HepG2 (cell line): Measurements from ENCODE around the gene GNG4. TPM values are rescaled to one million over a fixed set of nuclear protein-coding genes. Genes with fewer than 3 reads are reported as not detected.
A peak's percentile ranks its signal among the peaks of the same experiment; 100 is the strongest.

ENCODE experiments used
- BHLHE40 ChIP-seq: IDR thresholded peaks from 2 replicates; pipeline ENCODE4 v1.6.1; 2011; ENCODE audit warnings: low read length, improper control_type of control experiment
- CREB1 ChIP-seq, 2 experiments: fragments of 450-650 bp in 1 of 2; IDR thresholded peaks; 2 replicates each; pipeline ENCODE4 v1.6.1; 2016 to 2017; ENCODE audit warnings: control low read depth in 1 of 2, mild to moderate bottlenecking in 1 of 2, missing compliant biosample characterization in 1 of 2, missing genetic modification characterization in 1 of 2
- IRF9 ChIP-seq: sonication (generic); formaldehyde crosslinking; IDR thresholded peaks from 2 replicates; pipeline ENCODE4 v1.8.0; 2022; ENCODE audit warnings: missing genetic modification reagents, mild to moderate bottlenecking, borderline replicate concordance
- KMT2A ChIP-seq: sonication (generic); formaldehyde crosslinking; IDR thresholded peaks from 2 replicates; pipeline ENCODE4 v1.4.0; 2020; ENCODE audit warnings: missing genetic modification reagents
- MAX ChIP-seq: IDR thresholded peaks from 2 replicates; pipeline ENCODE4 v1.6.1; 2012; ENCODE audit warnings: inconsistent platforms
- MNT ChIP-seq: fragments of 450-650 bp; IDR thresholded peaks from 2 replicates; pipeline ENCODE4 v1.6.1; 2016
- NFAT5 ChIP-seq: sonication (generic); formaldehyde crosslinking; IDR thresholded peaks from 2 replicates; pipeline ENCODE4 v1.4.0; 2020; ENCODE audit warnings: missing genetic modification reagents
- NFIC ChIP-seq: IDR thresholded peaks from 2 replicates; pipeline ENCODE4 v1.6.1; 2012; ENCODE audit warnings: mild to moderate bottlenecking, low read length, inconsistent platforms
- ONECUT2 ChIP-seq: sonication (generic); formaldehyde crosslinking; IDR thresholded peaks from 2 replicates; pipeline ENCODE4 v1.4.0; 2020; ENCODE audit warnings: missing genetic modification reagents
- PATZ1 ChIP-seq: sonication (generic); formaldehyde crosslinking; IDR thresholded peaks from 2 replicates; pipeline ENCODE4 v1.4.0; 2020; ENCODE audit warnings: missing genetic modification reagents
- RARG ChIP-seq: sonication (generic); formaldehyde crosslinking; IDR thresholded peaks from 2 replicates; pipeline ENCODE4 v1.4.0; 2020; ENCODE audit warnings: low read depth, mild to moderate bottlenecking, missing genetic modification reagents
- REL ChIP-seq: sonication (generic); formaldehyde crosslinking; conservative IDR thresholded peaks from 2 replicates; pipeline ENCODE4 v1.8.0; 2022; ENCODE audit warnings: mild to moderate bottlenecking, missing genetic modification reagents, moderate library complexity
- SP1 ChIP-seq, 2 experiments: fragments of 450-650 bp in 1 of 2; sonication (generic) in 1 of 2; formaldehyde crosslinking in 1 of 2; IDR thresholded peaks; 2 replicates each; pipeline versions ENCODE4 v1.4.0 to v1.6.1; 2016 to 2020; ENCODE audit warnings: missing genetic modification reagents in 1 of 2
- SPEN ChIP-seq: sonication (generic); formaldehyde crosslinking; IDR thresholded peaks from 2 replicates; pipeline ENCODE4 v1.5.1; 2020; ENCODE audit warnings: low read depth, mild to moderate bottlenecking, missing genetic modification reagents
- ZFY ChIP-seq: sonication (generic); formaldehyde crosslinking; IDR thresholded peaks from 2 replicates; pipeline ENCODE4 v1.4.0; 2020; ENCODE audit warnings: missing genetic modification reagents
- ZNF367 ChIP-seq: sonication (generic); formaldehyde crosslinking; IDR thresholded peaks from 2 replicates; pipeline ENCODE4 v1.4.0; 2020; ENCODE audit warnings: missing genetic modification reagents, borderline replicate concordance
- ZNF431 ChIP-seq: sonication (generic); formaldehyde crosslinking; IDR thresholded peaks from 2 replicates; pipeline ENCODE4 v1.9.0; 2022; ENCODE audit warnings: missing genetic modification reagents, low read depth, mild to moderate bottlenecking, borderline replicate concordance
- ZNF850 ChIP-seq: sonication (generic); formaldehyde crosslinking; conservative IDR thresholded peaks from 2 replicates; pipeline ENCODE4 v1.9.0; 2021; ENCODE audit warnings: mild to moderate bottlenecking, missing genetic modification reagents
- polyA plus RNA-seq, 8 experiments: library from polyadenylated mRNA; depleted of rRNA in 3 of 8; stranded (reverse) in 7 of 8; unstranded in 1 of 8; fragments of >200 nt; fragmentation: Illumina TruSeq in 4 of 8; extraction: Trizol in 4 of 8; gene quantifications; 2 replicates each; pipeline versions ENCODE4 v1.2.1 to v1.2.3, GENCODE V29; 2011 to 2016; ENCODE audit warnings: low read depth in 4 of 8, missing spikeins in 1 of 8, mixed read lengths in 1 of 8; ENCODE audit not compliant: insufficient read depth in 1 of 8
- total RNA-seq, 5 experiments: library from RNA; depleted of rRNA; stranded (reverse); fragments of >200 nt; fragmentation: Illumina TruSeq; extraction: Trizol; gene quantifications; 2 replicates each; pipeline ENCODE4 v1.2.3, GENCODE V29; 2016; ENCODE audit warnings: low read depth in 1 of 5

Gene GNG4
- total and polyA plus RNA-seq, 2 of the 13 experiments (the other 11 are each of a cell fraction or from before 2014, with no cell fraction given), result 27.1 to 69.5 TPM

- no peak for TF ChIP-seq ONECUT2 (CRISPR knock-in tag)
- TF ChIP-seq NFAT5 (CRISPR knock-in tag), result 0 out of 2 replicates have a peak, but pooled peaks have one; percentile 9
- no peak for TF ChIP-seq SP1 (IDR thresholded peaks at IDR 0.05)
- TF ChIP-seq SP1 (CRISPR knock-in tag; IDR thresholded peaks at IDR 0.05), result peak; percentile 43; the same call in 1 of the 2 replicates
- peak; percentile 73 for TF ChIP-seq BHLHE40
- peak; percentile 28; the same call in 1 of the 2 replicates for TF ChIP-seq IRF9 (CRISPR knock-in tag)
- TF ChIP-seq ZNF850, result 0 out of 2 replicates have a peak, but pooled peaks have one; percentile 17
- TF ChIP-seq NFIC, result no peak
- TF ChIP-seq ZFY (CRISPR knock-in tag), result peak; percentile 42; the same call in 1 of the 2 replicates
- 0 out of 2 replicates have a peak, but pooled peaks have one; percentile 30 for TF ChIP-seq PATZ1 (CRISPR knock-in tag)
- no peak; the same call in 1 of the 2 replicates for TF ChIP-seq SPEN (CRISPR knock-in tag)
- no peak for TF ChIP-seq MNT
- peak; percentile 79 for TF ChIP-seq CREB1 (IDR thresholded peaks at IDR 0.05)
- TF ChIP-seq CREB1 (CRISPR knock-in tag; IDR thresholded peaks at IDR 0.05), result no peak
- no peak for TF ChIP-seq ZNF367 (CRISPR knock-in tag)
- TF ChIP-seq MAX, result peak; percentile 0; the same call in 1 of the 2 replicates
- 0 out of 2 replicates have a peak, but pooled peaks have one; percentile 17 for TF ChIP-seq KMT2A (CRISPR knock-in tag)
- peak; percentile 18; the same call in 1 of the 2 replicates for TF ChIP-seq REL (CRISPR knock-in tag)
- TF ChIP-seq ZNF431 (CRISPR knock-in tag), result 0 out of 2 replicates have a peak, but pooled peaks have one; percentile 42
- TF ChIP-seq RARG, result no peak
Measured at GRCh38 chr1:235649368-235650163, at the start of gene GNG4 (continued).
